Left forelimb (tissue), 1 donor: ENCODE data around the gene RAB19.
"Not testable (repeated sequence)": the region's sequence is repeated elsewhere in the genome, so short reads cannot be mapped to it uniquely, and the experiment has no call there.

Source experiments
- DNase-seq: peaks from one replicate; pipeline ENCODE4 v3.0.0-alpha.2; 2018; ENCODE audit warnings: low spot score

The RAB19 gene

DNA sequence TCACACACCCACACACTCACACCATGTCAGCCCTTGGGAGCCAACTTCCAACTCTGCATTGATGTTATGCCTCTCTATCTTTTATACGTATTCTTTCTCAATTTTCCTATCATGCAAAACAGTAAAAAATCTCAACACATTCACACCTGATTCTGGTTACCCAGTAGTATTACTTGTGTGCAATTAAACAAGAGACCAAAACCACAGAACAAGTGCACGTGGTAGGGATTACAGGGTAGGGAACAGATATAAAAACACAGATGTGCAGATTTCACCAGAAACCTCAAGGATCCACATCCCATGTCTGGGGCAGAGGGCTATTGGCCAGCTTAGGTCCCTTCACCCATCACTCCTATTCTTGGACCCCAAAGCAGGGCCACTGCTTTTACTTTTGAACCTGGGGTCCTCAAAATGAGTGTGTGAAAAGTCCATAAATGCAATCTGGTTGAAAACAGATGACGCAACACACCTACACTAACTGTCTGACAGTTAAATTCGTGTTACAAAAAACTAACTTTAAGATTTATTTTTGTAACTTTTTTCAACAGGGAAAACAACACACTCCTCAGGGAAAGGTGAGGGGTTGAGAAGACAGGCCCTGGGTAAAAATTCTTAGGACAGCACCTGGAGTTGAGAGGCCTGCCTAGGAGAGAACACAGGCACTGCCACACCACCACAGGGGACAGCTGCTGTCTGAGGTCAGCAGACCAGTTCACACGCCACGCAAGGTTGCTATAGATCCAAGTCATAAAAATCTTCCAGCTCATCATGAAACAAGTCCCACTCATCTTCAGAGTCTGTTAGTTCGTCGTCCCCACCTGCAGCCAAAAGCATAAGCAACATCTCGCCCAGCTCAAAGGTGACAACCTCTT is 50.2 kb downstream of the RAB19 start:
- not testable (repeated sequence) for DNase-seq

DNA sequence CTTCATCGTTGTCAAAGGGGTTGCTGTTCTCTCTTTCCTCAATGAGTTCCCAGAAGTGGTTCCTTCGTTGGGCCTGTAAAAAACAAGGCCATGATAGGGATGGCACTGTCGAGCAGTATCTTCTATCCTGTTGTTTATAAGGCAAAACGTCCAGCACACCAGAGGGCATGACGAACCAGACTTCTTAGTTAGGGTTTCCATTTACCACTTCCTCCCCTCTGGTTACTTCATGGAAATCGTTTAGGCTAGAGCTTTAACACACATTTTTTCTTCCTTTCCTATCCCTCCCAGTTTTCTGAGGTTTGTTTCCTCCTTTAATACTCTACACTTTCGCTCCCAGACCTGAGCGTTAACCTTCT is 50.8 kb downstream of the RAB19 start:
- no peak for DNase-seq

DNA sequence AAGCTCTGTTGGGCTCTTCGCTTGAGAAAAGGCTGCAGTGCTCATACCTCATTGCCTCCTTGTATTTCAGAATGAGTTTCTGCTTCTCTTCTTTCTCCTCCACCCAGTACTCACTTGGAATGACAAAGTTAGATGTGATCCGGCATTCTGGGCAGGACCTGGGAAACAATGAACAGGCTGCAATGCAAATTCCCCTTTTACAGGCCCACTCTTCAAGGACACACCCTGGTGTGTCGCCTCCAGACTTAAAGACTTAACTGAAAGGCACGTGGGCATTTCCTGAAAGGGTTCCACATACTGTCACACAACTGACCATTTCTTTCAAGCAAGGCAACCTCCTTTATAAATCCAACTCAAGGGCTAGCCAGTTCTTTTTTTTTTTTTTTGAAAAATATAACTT is 51.9 kb downstream of the RAB19 start:
- no peak for DNase-seq

DNA sequence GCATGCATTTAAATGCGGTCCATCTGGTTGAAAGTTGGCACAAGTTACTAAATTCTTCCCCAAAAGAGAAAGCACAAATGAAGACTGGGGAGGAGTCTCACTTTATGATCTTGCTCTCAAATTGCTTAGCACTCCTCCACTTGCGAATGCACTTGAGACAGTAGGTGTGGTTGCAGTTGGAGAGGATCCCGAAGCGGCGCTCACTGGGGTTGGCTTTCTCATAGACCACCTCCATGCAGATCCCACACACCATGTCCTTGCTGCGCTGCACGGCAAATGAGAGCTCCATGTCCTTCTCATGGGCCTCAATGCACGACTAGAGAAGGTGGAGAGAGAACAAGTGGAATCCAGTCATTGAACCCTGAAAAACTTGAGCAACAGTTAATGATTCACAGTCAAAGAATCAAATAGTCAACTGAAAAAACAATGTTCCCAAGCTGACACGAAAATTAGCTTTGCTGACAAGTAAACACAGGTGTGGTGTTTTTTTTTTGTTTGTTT is 52.7 kb downstream of the RAB19 start:
- no peak for DNase-seq

DNA sequence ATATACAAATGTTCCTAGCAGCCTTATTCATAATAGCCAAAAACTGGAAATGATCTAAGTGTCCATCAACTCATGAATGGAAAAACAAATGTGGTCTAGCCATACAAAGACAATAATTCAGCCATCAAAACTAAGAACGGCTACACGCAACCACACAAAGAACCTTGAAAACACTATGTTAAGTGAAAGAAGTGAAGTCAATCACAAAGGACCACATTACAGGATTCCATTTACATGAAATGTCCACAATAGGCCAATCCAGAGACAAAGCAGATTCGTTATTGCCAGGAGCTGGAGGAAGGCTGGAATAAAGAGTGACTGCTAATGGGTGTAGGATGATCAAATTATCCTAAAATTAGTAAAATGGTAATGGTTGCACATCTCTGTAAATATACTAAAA is 54.3 kb downstream of the RAB19 start:
- no peak for DNase-seq

DNA sequence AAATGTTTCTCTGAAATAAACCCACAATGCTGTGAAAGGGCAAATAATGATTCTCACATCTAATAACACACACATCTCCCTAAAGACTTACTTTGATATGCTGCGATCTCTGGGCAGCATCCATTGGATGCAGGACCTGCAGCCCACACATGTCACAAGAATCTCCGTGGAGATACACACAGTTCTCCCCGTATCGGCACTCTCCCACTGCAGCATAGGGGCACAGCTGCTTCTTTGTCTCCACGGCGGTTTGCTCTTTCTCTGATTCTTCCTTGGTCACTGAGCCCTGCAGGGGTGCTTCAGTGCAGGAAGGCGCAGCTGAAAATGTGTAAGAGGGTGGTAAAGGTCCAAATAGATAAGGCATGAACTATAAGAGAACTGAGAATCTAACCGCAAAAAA is 55.1 kb downstream of the RAB19 start:
- DNase-seq, result no peak

DNA sequence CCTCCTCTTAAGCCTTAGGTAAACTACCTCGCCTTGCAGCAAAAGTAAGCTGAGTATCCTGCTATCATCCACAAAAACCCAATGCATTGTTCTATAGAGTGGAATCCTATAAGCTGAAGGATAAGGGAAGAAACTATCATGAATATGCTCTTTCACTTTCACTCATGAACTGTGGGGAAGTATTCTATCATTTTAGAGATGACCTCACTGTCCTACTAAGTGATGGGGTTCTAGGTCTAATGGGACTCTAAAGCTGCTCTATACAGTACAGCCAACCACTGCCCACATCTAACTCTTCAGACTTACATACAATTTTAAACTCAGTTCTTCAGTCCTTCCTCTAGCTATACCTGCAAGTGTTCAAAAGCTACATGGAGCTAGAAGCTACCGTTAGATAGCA is 59.3 kb downstream of the RAB19 start:
- no peak for DNase-seq

DNA sequence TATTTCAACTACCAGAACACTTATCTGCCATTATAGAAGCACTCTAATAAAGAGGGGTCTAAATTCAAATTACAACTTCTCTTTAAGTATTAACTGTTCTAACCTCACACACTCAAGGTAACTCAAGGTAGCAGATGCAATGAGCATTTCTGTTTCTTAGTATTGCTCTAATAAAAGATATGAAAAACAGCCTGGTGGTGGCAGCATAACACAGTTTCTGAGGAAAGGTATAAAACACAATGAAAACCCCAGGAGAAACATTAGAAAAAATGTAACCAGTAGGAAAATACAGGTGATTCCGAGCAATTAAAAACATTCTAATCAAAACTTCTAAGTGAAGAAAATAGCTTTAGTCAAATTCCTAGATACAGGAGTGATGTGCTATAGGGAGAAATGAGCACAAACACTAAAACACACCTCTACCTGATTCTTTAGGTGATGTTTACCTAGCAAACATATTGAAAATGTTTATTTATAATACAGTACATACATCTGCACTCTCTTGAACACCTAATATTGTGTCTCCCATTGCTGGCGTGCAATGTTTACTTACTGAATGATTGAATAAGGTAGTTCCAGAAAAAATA is 72.0 kb downstream of the RAB19 start:
- no peak for DNase-seq

DNA sequence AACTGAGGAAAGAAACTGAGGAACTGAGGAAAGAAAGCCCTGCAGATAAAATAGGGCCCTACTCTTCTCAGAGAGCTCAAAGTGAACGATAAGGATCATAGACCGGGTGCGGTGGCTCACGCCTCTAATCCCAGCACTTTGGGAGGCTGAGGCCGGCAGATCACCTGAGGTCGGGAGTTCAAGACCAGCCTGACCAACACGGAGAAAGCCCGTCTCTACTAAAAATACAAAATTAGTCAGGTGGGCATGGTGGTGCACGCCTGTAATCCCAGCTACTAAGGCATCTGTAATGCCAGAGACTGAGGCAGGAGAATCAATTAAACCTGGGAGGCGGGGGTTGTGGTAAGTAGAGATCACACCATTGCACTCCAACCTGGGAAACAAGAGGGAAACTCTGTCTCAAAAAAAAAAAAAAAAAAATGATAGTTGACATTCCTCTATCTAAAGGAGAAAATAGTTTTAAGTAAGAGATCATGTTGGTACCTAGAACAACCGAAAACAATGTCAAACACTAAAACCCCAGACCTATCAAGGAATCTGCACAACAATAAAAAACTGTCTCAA is 72.9 kb downstream of the RAB19 start:
- no peak for DNase-seq
